H1 (cell line): Measurements from ENCODE around the gene EXOC6. TPM values are rescaled to one million over a fixed set of nuclear protein-coding genes. Genes with fewer than 3 reads are reported as not detected.

ENCODE experiments used
- CTCF ChIA-PET: fragments of 300-600 bp; sonication (Branson Sonifier 250); formaldehyde crosslinking; loops from one replicate; lab custom pipeline; 2021; ENCODE audit not compliant: partially characterized antibody; lab: Charles Lee
- POLR2A ChIA-PET: fragments of 300-600 bp; sonication (Branson Sonifier 250); formaldehyde crosslinking; loops from one replicate; lab custom pipeline; 2021; ENCODE audit warnings: inconsistent platforms; ENCODE audit not compliant: partially characterized antibody; lab: Charles Lee
- DNase-seq, 2 experiments: peaks; one replicate each; pipeline versions ENCODE4 v3.0.0 to v3.0.0-alpha.2; 2010 to 2022; ENCODE audit warnings: low spot score in 2 of 2, low read depth in 1 of 2, mixed read lengths in 1 of 2
- FAIRE-seq: peaks from 2 replicates; lab custom pipeline; 2011; peaks lifted over from hg19 to GRCh38; lab: Jason Lieb, UNC
- H2AFZ ChIP-seq: 2 replicates; pipeline ENCODE4 v1.8.1; 2012; ENCODE audit warnings: low read length, inconsistent platforms
- H2AK5ac ChIP-seq: 2 replicates; pipeline ENCODE4 v1.6.1; 2013; ENCODE audit warnings: low read depth, low read length
- H2BK120ac ChIP-seq: replicated peaks from 2 replicates; pipeline ENCODE3; 2013; ENCODE audit warnings: low read depth, low read length, inconsistent platforms
- H2BK12ac ChIP-seq: 2 replicates; pipeline ENCODE4 v1.6.1; 2013; ENCODE audit warnings: low read depth, low read length
- H2BK15ac ChIP-seq: 2 replicates; pipeline ENCODE4 v1.6.1; 2013; ENCODE audit warnings: low read length
- H2BK20ac ChIP-seq: 2 replicates; pipeline ENCODE4 v1.6.1; 2013; ENCODE audit warnings: low read length
- H2BK5ac ChIP-seq: 2 replicates; pipeline ENCODE4 v1.6.1; 2013; ENCODE audit warnings: low read depth, low read length
- H3K14ac ChIP-seq: 2 replicates; pipeline ENCODE4 v1.6.1; 2013; ENCODE audit warnings: inconsistent platforms; ENCODE audit not compliant: insufficient read length
- H3K18ac ChIP-seq: 2 replicates; pipeline ENCODE4 v1.6.1; 2013; ENCODE audit warnings: low read length; ENCODE audit errors: extremely low read depth
- H3K23ac ChIP-seq: 2 replicates; pipeline ENCODE4 v1.6.1; 2013; ENCODE audit warnings: inconsistent platforms; ENCODE audit not compliant: insufficient read length
- H3K23me2 ChIP-seq: 2 replicates; pipeline ENCODE4 v1.6.1; 2013; ENCODE audit warnings: low read depth, low read length
- H3K27ac ChIP-seq: 2 replicates; pipeline ENCODE4 v1.6.1; 2011; ENCODE audit warnings: low read depth, low read length, inconsistent platforms
- H3K27me3 ChIP-seq, 4 experiments: replicated peaks in 1 of 4; 1 replicate in 1 of 4; 2 replicates in 3 of 4; pipeline versions ENCODE4 v1.6.1 to v1.8.1; 2011 to 2013; ENCODE audit warnings: low read length in 3 of 4, mild to moderate bottlenecking in 3 of 4, inconsistent platforms in 2 of 4, mixed read lengths in 2 of 4, moderate library complexity in 1 of 4; ENCODE audit not compliant: control insufficient read depth in 3 of 4, insufficient read depth in 3 of 4; ENCODE audit errors: extremely low read depth in 1 of 4
- H3K36me3 ChIP-seq, 4 experiments: 2 replicates each; pipeline versions ENCODE4 v1.6.1 to v1.8.1; 2011 to 2013; ENCODE audit warnings: mild to moderate bottlenecking in 4 of 4, low read length in 3 of 4, moderate library complexity in 2 of 4, control low read depth in 1 of 4, inconsistent platforms in 1 of 4; ENCODE audit not compliant: insufficient read depth in 4 of 4, control insufficient read depth in 2 of 4
- H3K4ac ChIP-seq: replicated peaks from 2 replicates; pipeline ENCODE3; 2013; ENCODE audit warnings: low read length, low read depth, mixed read lengths, inconsistent platforms; ENCODE audit not compliant: insufficient read length
- H3K4me1 ChIP-seq, 4 experiments: replicated peaks in 1 of 4; 1 replicate in 1 of 4; 2 replicates in 3 of 4; pipeline versions ENCODE4 v1.6.1 to v1.8.1; 2011 to 2013; ENCODE audit warnings: low read length in 3 of 4, inconsistent platforms in 2 of 4, mixed read lengths in 1 of 4; ENCODE audit not compliant: insufficient read depth in 4 of 4, control insufficient read depth in 3 of 4
- H3K4me2 ChIP-seq, 2 experiments: 2 replicates each; pipeline versions ENCODE4 v1.6.1 to v1.8.1; 2011 to 2013; ENCODE audit warnings: low read depth in 2 of 2, low read length in 2 of 2, control low read depth in 1 of 2, inconsistent platforms in 1 of 2, mild to moderate bottlenecking in 1 of 2; ENCODE audit not compliant: insufficient read depth in 1 of 2
- H3K4me3 ChIP-seq, 4 experiments: fragments of 200-600, 300-600 bp in 1 of 4; sonication (generic), shearing (Covaris generic), sonication (Bioruptor Twin) in 1 of 4; 2 replicates each; pipeline versions ENCODE4 v1.5.1 to v1.8.1; 2011 to 2016; ENCODE audit warnings: low read length in 4 of 4, low read depth in 3 of 4, control low read depth in 2 of 4, inconsistent platforms in 2 of 4, mild to moderate bottlenecking in 2 of 4, mixed read lengths in 1 of 4, moderate library complexity in 1 of 4; ENCODE audit not compliant: insufficient read depth in 2 of 4; ENCODE audit errors: extremely low read depth in 1 of 4
- H3K56ac ChIP-seq: replicated peaks from 2 replicates; pipeline ENCODE3; 2013; ENCODE audit warnings: low read depth, mild to moderate bottlenecking, mixed read lengths, low read length, inconsistent platforms; ENCODE audit not compliant: insufficient read length
- H3K79me1 ChIP-seq: 2 replicates; pipeline ENCODE4 v1.6.1; 2013; ENCODE audit warnings: low read depth, low read length, control low read depth
- H3K79me2 ChIP-seq, 2 experiments: 2 replicates each; pipeline versions ENCODE4 v1.6.1 to v1.8.1; 2012 to 2013; ENCODE audit warnings: low read length in 2 of 2, mild to moderate bottlenecking in 2 of 2, inconsistent platforms in 1 of 2; ENCODE audit not compliant: insufficient read depth in 2 of 2, control insufficient read depth in 1 of 2
- H3K9ac ChIP-seq, 4 experiments: replicated peaks in 1 of 4; 1 replicate in 1 of 4; 2 replicates in 3 of 4; pipeline versions ENCODE4 v1.6.1 to v1.8.1; 2011 to 2013; ENCODE audit warnings: low read depth in 3 of 4, low read length in 3 of 4, control low read depth in 2 of 4, mild to moderate bottlenecking in 2 of 4, moderate library complexity in 2 of 4, inconsistent platforms in 1 of 4; ENCODE audit errors: extremely low read depth in 1 of 4
- H3K9me3 ChIP-seq, 2 experiments: 2 replicates each; pipeline versions ENCODE4 v1.6.1 to v1.8.1; 2012 to 2013; ENCODE audit warnings: mild to moderate bottlenecking in 2 of 2, moderate library complexity in 2 of 2, control low read depth in 1 of 2, inconsistent platforms in 1 of 2, low read depth in 1 of 2, low read length in 1 of 2, mixed read lengths in 1 of 2; ENCODE audit not compliant: insufficient read depth in 2 of 2
- H4K20me1 ChIP-seq, 2 experiments: replicated peaks in 1 of 2; 2 replicates each; pipeline versions ENCODE3 to v1.8.1; 2011 to 2013; ENCODE audit warnings: inconsistent platforms in 2 of 2, low read length in 2 of 2, mild to moderate bottlenecking in 1 of 2; ENCODE audit not compliant: insufficient read depth in 2 of 2, control insufficient read depth in 1 of 2
- H4K5ac ChIP-seq: 2 replicates; pipeline ENCODE4 v1.6.1; 2013; ENCODE audit warnings: low read length, low read depth, mixed read lengths, inconsistent platforms; ENCODE audit not compliant: insufficient read length
- H4K8ac ChIP-seq: 2 replicates; pipeline ENCODE4 v1.8.0; 2013; ENCODE audit warnings: mild to moderate bottlenecking, moderate library complexity, low read length, inconsistent platforms; ENCODE audit not compliant: insufficient read depth; ENCODE audit errors: extremely low read depth
- H4K91ac ChIP-seq: replicated peaks from 2 replicates; pipeline ENCODE3; 2013; ENCODE audit warnings: low read length, mixed read lengths, inconsistent platforms; ENCODE audit not compliant: insufficient read length
- BRCA1 ChIP-seq: IDR thresholded peaks from 2 replicates; pipeline ENCODE4 v1.6.1; 2012; ENCODE audit warnings: low read depth, low read length, improper control_type of control experiment
- CEBPB ChIP-seq: IDR thresholded peaks from 2 replicates; pipeline ENCODE4 v1.6.1; 2012; ENCODE audit warnings: low read depth, low read length
- CHD1 ChIP-seq: IDR thresholded peaks from 2 replicates; pipeline ENCODE4 v1.6.1; 2012; ENCODE audit warnings: low read depth, low read length, improper control_type of control experiment
- JUND ChIP-seq: IDR thresholded peaks from 2 replicates; pipeline ENCODE4 v1.6.1; 2011; ENCODE audit warnings: mild to moderate bottlenecking, improper control_type of control experiment, low read length
- NANOG ChIP-seq: IDR thresholded peaks from 2 replicates; pipeline ENCODE4 v1.6.1; 2011; ENCODE audit warnings: low read length, low read depth, mild to moderate bottlenecking, inconsistent platforms; ENCODE audit not compliant: insufficient read depth, poor library complexity, severe bottlenecking
- NRF1 ChIP-seq: IDR thresholded peaks from 2 replicates; pipeline ENCODE4 v1.6.1; 2011; ENCODE audit warnings: mild to moderate bottlenecking, low read depth, low read length, improper control_type of control experiment
- RBBP5 ChIP-seq: IDR thresholded peaks from 2 replicates; pipeline ENCODE4 v1.7.1; 2012; ENCODE audit warnings: low read depth, mild to moderate bottlenecking, inconsistent platforms, low read length, moderate library complexity, borderline replicate concordance
- SRF ChIP-seq: IDR thresholded peaks from 2 replicates; pipeline ENCODE4 v1.6.1; 2011; ENCODE audit warnings: mild to moderate bottlenecking, low read depth, low read length, moderate library complexity
- WGBS, 2 experiments: shearing (Covaris generic) in 1 of 2; methylation state at CpG; one replicate each; pipeline versions ENCODE4 v1.1.6 to v1.1.7; 2013 to 2015; ENCODE audit warnings: low lambda C conversion rate in 2 of 2, mixed read lengths in 2 of 2, inconsistent platforms in 1 of 2, low coverage in 1 of 2, missing lambda C conversion rate in 1 of 2; ENCODE audit not compliant: insufficient replicate concordance in 2 of 2, insufficient coverage in 1 of 2, insufficient read length in 1 of 2; ENCODE audit errors: extremely low coverage in 1 of 2, missing lambda C conversion rate in 1 of 2; 5-methylcytosine and 5-hydroxymethylcytosine counted together
- polyA plus RNA-seq, 7 experiments: library from polyadenylated mRNA; depleted of rRNA in 3 of 7; stranded (reverse) in 5 of 7; unstranded in 2 of 7; fragments of >200 nt in 5 of 7; fragments of 200-250 nt in 2 of 7; gene quantifications; 1 replicate in 5 of 7; 2 replicates in 1 of 7; 4 replicates in 1 of 7; pipeline versions ENCODE4 v1.2.1 to v1.2.3, GENCODE V29; 2011 to 2013; ENCODE audit warnings: missing spikeins in 2 of 7, mixed read lengths in 2 of 7
- total RNA-seq: library from RNA; stranded (reverse); fragmentation: NEBNext Ultra II Directional; extraction: Animal tissue kit (Norgen Biotek cat#: 25700); gene quantifications from 2 replicates; pipeline ENCODE4 v1.2.1, GENCODE V29; 2021

Gene EXOC6
- total and polyA plus RNA-seq, 2 of the 8 experiments (the other 6 are each of a cell fraction or from before 2014, with no cell fraction given): 1.7 to 4.5 TPM

DNA sequence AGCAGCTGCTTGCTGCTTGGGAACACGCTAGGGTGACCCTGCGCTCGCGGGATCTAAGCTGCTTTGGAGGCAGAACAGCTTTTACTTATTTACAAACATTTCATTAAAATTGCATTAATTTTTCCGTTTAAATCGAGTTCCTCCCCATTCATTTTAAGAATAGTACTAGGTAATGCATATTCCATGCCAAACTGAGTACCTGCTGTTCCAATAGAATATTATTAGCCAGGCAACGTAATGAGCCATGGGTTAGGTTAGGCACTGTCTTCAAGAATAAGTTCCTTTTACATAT, 860 bp downstream of the EXOC6 start:
- H3K27ac ChIP-seq: no peak overlapping the region
- no peak overlapping the region for H2BK20ac ChIP-seq
- no peak overlapping the region for H2BK15ac ChIP-seq
- H3K9me3 ChIP-seq: no peaks in the 10 kb centered on the region; a peak in 1 of 4 replicates
- H3K79me1 ChIP-seq: no peaks in the 10 kb centered on the region
- H3K4me3 ChIP-seq: peak overlapping the region; percentile 60 to 89 (median 66)
- H4K91ac ChIP-seq: no peak overlapping the region
- 18% methylated on average over 7 of the region's 7 CpGs; no CpG with 5 or more reads in 1 of the 2 experiments for WGBS, 2 experiments
- H2AK5ac ChIP-seq: no peak overlapping the region
- ChIA-PET POLR2A (no interaction called here), CTCF (interaction anchor here (1.0 to 9.2 kb wide), 3 partner anchors 11 to 179 kb away, joined by 3 to 86 read pairs (median 7); no protein-coding TSS in a partner anchor)
- TF ChIP-seq SRF (no peak), BRCA1 (no peak), JUND (no peak), CEBPB (no peak), NANOG (no peak), RBBP5 (no peak), CHD1 (no peak), NRF1 (no peak)
- H2BK12ac ChIP-seq: no peak overlapping the region
- H2BK120ac ChIP-seq: no peak overlapping the region
- H3K27me3 ChIP-seq: peaks cover 3 to 28% (median 14%) of the 10 kb centered on the region in 4 experiments
- H4K8ac ChIP-seq: no peak overlapping the region
- H3K14ac ChIP-seq: no peak overlapping the region
- H3K9ac ChIP-seq: no peak overlapping the region
- H4K20me1 ChIP-seq: peaks cover 0 to 3% of the 10 kb centered on the region in 2 experiments
- no peak overlapping the region for H3K56ac ChIP-seq
- DNase-seq (no peak), FAIRE-seq (no peak)
- H2AFZ ChIP-seq: no peak overlapping the region
- no peak overlapping the region for H3K4ac ChIP-seq
- no peak overlapping the region for H4K5ac ChIP-seq
- no peak overlapping the region for H3K23ac ChIP-seq
- H2BK5ac ChIP-seq: no peak overlapping the region
- H3K4me2 ChIP-seq: peak overlapping the region; percentile 61 to 96
- no peaks in the 10 kb centered on the region for H3K36me3 ChIP-seq
- H3K79me2 ChIP-seq: no peaks in the 10 kb centered on the region
- no peak overlapping the region for H3K18ac ChIP-seq
- H3K4me1 ChIP-seq: peaks cover 0 to 2% (median 0%) of the 10 kb centered on the region in 4 experiments; a peak in 2 of 7 replicates
- H3K23me2 ChIP-seq: peaks cover 7% of the 10 kb centered on the region; the same call in 1 of the 2 replicates
